Measurements from ENCODE around the gene MAOA. TPM values are rescaled to one million over a fixed set of nuclear protein-coding genes. Genes with fewer than 3 reads are reported as not detected.

Gene MAOA
- total and polyA plus RNA-seq, 2 donors (not counting 3 experiments of a cell fraction or from before 2014, with no cell fraction given): 12.6 to 23.5 TPM

DNA sequence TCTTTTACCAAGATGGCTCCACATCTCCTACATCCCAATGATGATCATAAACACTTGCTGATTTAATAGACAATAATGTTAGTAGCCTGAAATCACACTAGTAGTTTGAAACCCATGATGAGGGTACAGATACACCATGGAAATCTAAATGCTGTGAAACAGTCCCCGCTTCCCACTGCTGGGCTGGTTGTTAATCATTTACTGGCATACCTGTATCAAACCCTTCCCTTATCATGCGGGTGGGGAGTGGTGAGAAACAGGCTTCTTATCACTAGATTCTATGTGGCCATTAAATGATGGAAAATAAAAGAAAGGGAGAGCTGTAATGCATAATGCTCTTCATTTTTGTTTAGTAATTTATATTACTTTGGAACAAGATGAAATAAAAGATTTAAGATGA, 21.9 kb downstream of the MAOA start:
- DNase-seq (ENCODE audit: low read depth, low spot score) (no peak), FAIRE-seq (no peak)
- no peaks in the 10 kb centered on the region for H3K9me3 ChIP-seq (replicated peaks; ENCODE audit: control insufficient read depth, insufficient read depth, low read length)
- intact Hi-C loops (cut with micrococcal nuclease): no loop called here
- no peaks in the 10 kb centered on the region for H3K79me2 ChIP-seq (ENCODE audit: control insufficient read depth, insufficient read depth, low read length)
- no peak overlapping the region for H3K9ac ChIP-seq (replicated peaks; ENCODE audit: extremely low read depth, insufficient read depth, low read length)
- no TSS peak for BruUV-seq (replicated peaks)
- no peaks in the 10 kb centered on the region for H3K36me3 ChIP-seq (ENCODE audit: control insufficient read depth in 2 of 2, extremely low read depth in 1 of 2, insufficient read depth in 2 of 2, low read length in 2 of 2)
- TF ChIP-seq POLR2AphosphoS5 (IDR thresholded peaks at IDR 0.05; ENCODE audit: insufficient read depth, low read depth, low read length): no peak
- no peak for TF ChIP-seq FOS (IDR thresholded peaks at IDR 0.05; ENCODE audit: borderline replicate concordance, insufficient read depth, low read length)
- no peak for TF ChIP-seq POLR2A (IDR thresholded peaks at IDR 0.05; ENCODE audit: low read depth, low read length)
- TF ChIP-seq GATA2 (IDR thresholded peaks at IDR 0.05; ENCODE audit: insufficient read depth, insufficient read length, low read depth, low read length): no peak
- TF ChIP-seq, protein P1, sequence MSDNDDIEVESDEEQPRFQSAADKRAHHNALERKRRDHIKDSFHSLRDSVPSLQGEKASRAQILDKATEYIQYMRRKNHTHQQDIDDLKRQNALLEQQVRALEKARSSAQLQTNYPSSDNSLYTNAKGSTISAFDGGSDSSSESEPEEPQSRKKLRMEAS (IDR thresholded peaks at IDR 0.05; ENCODE audit: insufficient read depth, insufficient read length): no peak
- TF ChIP-seq MYC (IDR thresholded peaks at IDR 0.05; ENCODE audit: low read depth, low read length): no peak
- TF ChIP-seq EZH2 (IDR thresholded peaks at IDR 0.05; ENCODE audit: borderline replicate concordance, low read depth, low read length, severe bottlenecking): no peak
- TF ChIP-seq, protein P2, sequence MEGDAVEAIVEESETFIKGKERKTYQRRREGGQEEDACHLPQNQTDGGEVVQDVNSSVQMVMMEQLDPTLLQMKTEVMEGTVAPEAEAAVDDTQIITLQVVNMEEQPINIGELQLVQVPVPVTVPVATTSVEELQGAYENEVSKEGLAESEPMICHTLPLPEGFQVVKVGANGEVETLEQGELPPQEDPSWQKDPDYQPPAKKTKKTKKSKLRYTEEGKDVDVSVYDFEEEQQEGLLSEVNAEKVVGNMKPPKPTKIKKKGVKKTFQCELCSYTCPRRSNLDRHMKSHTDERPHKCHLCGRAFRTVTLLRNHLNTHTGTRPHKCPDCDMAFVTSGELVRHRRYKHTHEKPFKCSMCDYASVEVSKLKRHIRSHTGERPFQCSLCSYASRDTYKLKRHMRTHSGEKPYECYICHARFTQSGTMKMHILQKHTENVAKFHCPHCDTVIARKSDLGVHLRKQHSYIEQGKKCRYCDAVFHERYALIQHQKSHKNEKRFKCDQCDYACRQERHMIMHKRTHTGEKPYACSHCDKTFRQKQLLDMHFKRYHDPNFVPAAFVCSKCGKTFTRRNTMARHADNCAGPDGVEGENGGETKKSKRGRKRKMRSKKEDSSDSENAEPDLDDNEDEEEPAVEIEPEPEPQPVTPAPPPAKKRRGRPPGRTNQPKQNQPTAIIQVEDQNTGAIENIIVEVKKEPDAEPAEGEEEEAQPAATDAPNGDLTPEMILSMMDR (IDR thresholded peaks at IDR 0.05; ENCODE audit: extremely low read depth in 1 of 2, insufficient read depth in 1 of 2, low read depth in 1 of 2, low read length in 2 of 2): no peak
- no peak for TF ChIP-seq JUN (IDR thresholded peaks at IDR 0.05; ENCODE audit: borderline replicate concordance, insufficient read depth, insufficient read length, low read depth)
- H3K27ac ChIP-seq (ENCODE audit: insufficient read depth, low read depth, low read length): no peak overlapping the region
- dilution Hi-C loops (cut with MboI; ENCODE audit: extremely low pct_ligation_motif_present, low sequenced_read_pairs): no loop called here
- H3K4me2 ChIP-seq (ENCODE audit: insufficient read depth, low read length): no peak overlapping the region
- CTCF ChIA-PET: no interaction called here
- H4K20me1 ChIP-seq (replicated peaks; ENCODE audit: control insufficient read depth, extremely low read depth, insufficient read depth, low read length): no peaks in the 10 kb centered on the region
- no peaks in the 10 kb centered on the region for H3K9me1 ChIP-seq (replicated peaks; ENCODE audit: control insufficient read depth, extremely low read depth, insufficient read depth, low read length)
- POLR2A ChIA-PET: no interaction called here
- H2AFZ ChIP-seq (ENCODE audit: low read depth, low read length): no peak overlapping the region
- H3K27me3 ChIP-seq (ENCODE audit: control insufficient read depth in 2 of 2, insufficient read depth in 2 of 2, low read length in 2 of 2): no peaks in the 10 kb centered on the region
- no peak overlapping the region for H3K4me3 ChIP-seq (replicated peaks in 1 of 3; ENCODE audit: insufficient read depth in 1 of 3, low read depth in 1 of 3, low read length in 3 of 3)
- peaks cover 6% of the 10 kb centered on the region for H3K4me1 ChIP-seq (ENCODE audit: control insufficient read depth, extremely low read depth, insufficient read depth, low read length)
